ENCODE data around the gene NUP210L.
A peak's percentile ranks its signal among the peaks of the same experiment; 100 is the strongest.

The NUP210L gene

DNA sequence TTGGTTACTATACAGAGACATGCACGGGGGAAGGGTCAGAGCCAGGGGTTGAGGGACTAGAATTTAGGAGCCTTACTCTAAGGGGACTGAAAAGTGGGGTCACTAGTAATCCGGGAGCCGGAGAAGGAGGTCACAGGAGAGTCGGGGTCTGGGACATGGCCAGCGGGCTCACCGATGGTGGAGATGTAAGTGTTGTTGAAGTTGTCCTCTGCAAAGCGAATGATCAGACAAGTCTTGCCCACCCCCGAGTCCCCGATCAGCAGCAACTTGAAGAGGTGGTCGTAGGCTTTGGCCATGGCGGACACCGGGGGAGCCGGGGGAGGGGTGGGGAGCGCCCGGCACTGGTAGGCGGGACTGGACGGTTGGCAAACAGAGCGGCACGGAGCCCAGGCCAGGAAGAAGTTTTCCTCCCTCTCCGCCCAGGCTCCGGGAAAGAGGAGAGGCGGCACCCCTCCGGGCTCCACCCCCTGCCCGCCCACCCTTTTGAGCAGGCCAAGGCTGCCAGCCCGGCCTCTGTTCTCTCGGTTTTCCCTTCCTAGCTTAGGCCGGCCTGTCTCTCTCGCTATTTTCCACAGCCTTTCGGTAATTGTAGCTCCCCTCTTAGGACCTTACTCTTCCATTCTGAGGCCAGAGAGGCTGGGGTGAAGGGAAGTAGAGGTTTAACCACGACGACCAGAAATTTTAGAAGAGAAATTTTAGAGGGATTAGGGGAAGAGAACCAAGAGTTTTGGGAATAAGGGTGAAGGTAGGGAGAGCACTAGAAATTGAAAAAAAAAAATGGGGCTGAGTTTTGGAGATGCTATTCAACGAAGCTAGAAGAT lies 168.7 kb downstream of the NUP210L start, which contains the start of gene RAB13 (continued):
- TF ChIP-seq ZNF335 (tag by site-specific recombination; conservative IDR thresholded peaks at IDR 0.05) (peak; percentile 95), ZNF747 (tag by site-specific recombination; IDR thresholded peaks at IDR 0.05) (no peak), ZNF558 (tag by site-specific recombination; IDR thresholded peaks at IDR 0.05) (no peak), ZNF112 (tag by site-specific recombination; IDR thresholded peaks at IDR 0.05) (no peak), WT1 (tag by site-specific recombination; IDR thresholded peaks at IDR 0.05) (no peak), ZNF626 (tag by site-specific recombination; IDR thresholded peaks at IDR 0.05) (no peak), ZBTB48 (tag by site-specific recombination; IDR thresholded peaks at IDR 0.05) (peak; percentile 71; the same call in 1 of the 2 replicates), ZNF623 (tag by site-specific recombination; IDR thresholded peaks at IDR 0.05) (no peak), SALL2 (tag by site-specific recombination; IDR thresholded peaks at IDR 0.05; ENCODE audit: borderline replicate concordance) (no peak), PRDM1 (tag by site-specific recombination; IDR thresholded peaks at IDR 0.05) (peak; percentile 83; the same call in 1 of the 2 replicates), ZNF302 (tag by site-specific recombination; IDR thresholded peaks at IDR 0.05; ENCODE audit: low read depth) (no peak), ZNF561 (tag by site-specific recombination; IDR thresholded peaks at IDR 0.05; ENCODE audit: borderline replicate concordance) (no peak), KLF1 (tag by site-specific recombination; IDR thresholded peaks at IDR 0.05) (no peak), ZNF514 (tag by site-specific recombination; IDR thresholded peaks at IDR 0.05) (no peak), ZFP3 (tag by site-specific recombination; IDR thresholded peaks at IDR 0.05; ENCODE audit: low read depth) (no peak), SP2 (tag by site-specific recombination; IDR thresholded peaks at IDR 0.05) (peak; percentile 85), ZNF571 (tag by site-specific recombination; IDR thresholded peaks at IDR 0.05) (no peak), GLI4 (tag by site-specific recombination; IDR thresholded peaks at IDR 0.05) (no peak), ZNF624 (tag by site-specific recombination; IDR thresholded peaks at IDR 0.05) (no peak), YY1 (tag by site-specific recombination; IDR thresholded peaks at IDR 0.05) (0 out of 2 replicates have a peak, but pooled peaks have one; percentile 40), KLF8 (tag by site-specific recombination; IDR thresholded peaks at IDR 0.05) (no peak; the same call in 1 of the 2 replicates), GLIS2 (tag by site-specific recombination; IDR thresholded peaks at IDR 0.05) (no peak), ZNF76 (tag by site-specific recombination; IDR thresholded peaks at IDR 0.05; ENCODE audit: borderline replicate concordance, low read depth) (no peak), ZNF223 (tag by site-specific recombination; IDR thresholded peaks at IDR 0.05) (no peak), ZNF791 (tag by site-specific recombination; IDR thresholded peaks at IDR 0.05) (no peak), TCF7L2 (IDR thresholded peaks at IDR 0.05; ENCODE audit: borderline replicate concordance, low read depth, low read length) (no peak)
- TF ChIP-seq, protein P1, sequence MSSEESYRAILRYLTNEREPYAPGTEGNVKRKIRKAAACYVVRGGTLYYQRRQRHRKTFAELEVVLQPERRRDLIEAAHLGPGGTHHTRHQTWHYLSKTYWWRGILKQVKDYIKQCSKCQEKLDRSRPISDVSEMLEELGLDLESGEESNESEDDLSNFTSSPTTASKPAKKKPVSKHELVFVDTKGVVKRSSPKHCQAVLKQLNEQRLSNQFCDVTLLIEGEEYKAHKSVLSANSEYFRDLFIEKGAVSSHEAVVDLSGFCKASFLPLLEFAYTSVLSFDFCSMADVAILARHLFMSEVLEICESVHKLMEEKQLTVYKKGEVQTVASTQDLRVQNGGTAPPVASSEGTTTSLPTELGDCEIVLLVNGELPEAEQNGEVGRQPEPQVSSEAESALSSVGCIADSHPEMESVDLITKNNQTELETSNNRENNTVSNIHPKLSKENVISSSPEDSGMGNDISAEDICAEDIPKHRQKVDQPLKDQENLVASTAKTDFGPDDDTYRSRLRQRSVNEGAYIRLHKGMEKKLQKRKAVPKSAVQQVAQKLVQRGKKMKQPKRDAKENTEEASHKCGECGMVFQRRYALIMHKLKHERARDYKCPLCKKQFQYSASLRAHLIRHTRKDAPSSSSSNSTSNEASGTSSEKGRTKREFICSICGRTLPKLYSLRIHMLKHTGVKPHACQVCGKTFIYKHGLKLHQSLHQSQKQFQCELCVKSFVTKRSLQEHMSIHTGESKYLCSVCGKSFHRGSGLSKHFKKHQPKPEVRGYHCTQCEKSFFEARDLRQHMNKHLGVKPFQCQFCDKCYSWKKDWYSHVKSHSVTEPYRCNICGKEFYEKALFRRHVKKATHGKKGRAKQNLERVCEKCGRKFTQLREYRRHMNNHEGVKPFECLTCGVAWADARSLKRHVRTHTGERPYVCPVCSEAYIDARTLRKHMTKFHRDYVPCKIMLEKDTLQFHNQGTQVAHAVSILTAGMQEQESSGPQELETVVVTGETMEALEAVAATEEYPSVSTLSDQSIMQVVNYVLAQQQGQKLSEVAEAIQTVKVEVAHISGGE (tag by site-specific recombination; conservative IDR thresholded peaks at IDR 0.05; ENCODE audit: low read depth): peak; percentile 28; the same call in 1 of the 2 replicates
- TF ChIP-seq, protein P2, sequence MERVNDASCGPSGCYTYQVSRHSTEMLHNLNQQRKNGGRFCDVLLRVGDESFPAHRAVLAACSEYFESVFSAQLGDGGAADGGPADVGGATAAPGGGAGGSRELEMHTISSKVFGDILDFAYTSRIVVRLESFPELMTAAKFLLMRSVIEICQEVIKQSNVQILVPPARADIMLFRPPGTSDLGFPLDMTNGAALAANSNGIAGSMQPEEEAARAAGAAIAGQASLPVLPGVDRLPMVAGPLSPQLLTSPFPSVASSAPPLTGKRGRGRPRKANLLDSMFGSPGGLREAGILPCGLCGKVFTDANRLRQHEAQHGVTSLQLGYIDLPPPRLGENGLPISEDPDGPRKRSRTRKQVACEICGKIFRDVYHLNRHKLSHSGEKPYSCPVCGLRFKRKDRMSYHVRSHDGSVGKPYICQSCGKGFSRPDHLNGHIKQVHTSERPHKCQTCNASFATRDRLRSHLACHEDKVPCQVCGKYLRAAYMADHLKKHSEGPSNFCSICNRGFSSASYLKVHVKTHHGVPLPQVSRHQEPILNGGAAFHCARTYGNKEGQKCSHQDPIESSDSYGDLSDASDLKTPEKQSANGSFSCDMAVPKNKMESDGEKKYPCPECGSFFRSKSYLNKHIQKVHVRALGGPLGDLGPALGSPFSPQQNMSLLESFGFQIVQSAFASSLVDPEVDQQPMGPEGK (tag by site-specific recombination; IDR thresholded peaks at IDR 0.05): no peak; the same call in 1 of the 2 replicates
- TF ChIP-seq, protein P3, sequence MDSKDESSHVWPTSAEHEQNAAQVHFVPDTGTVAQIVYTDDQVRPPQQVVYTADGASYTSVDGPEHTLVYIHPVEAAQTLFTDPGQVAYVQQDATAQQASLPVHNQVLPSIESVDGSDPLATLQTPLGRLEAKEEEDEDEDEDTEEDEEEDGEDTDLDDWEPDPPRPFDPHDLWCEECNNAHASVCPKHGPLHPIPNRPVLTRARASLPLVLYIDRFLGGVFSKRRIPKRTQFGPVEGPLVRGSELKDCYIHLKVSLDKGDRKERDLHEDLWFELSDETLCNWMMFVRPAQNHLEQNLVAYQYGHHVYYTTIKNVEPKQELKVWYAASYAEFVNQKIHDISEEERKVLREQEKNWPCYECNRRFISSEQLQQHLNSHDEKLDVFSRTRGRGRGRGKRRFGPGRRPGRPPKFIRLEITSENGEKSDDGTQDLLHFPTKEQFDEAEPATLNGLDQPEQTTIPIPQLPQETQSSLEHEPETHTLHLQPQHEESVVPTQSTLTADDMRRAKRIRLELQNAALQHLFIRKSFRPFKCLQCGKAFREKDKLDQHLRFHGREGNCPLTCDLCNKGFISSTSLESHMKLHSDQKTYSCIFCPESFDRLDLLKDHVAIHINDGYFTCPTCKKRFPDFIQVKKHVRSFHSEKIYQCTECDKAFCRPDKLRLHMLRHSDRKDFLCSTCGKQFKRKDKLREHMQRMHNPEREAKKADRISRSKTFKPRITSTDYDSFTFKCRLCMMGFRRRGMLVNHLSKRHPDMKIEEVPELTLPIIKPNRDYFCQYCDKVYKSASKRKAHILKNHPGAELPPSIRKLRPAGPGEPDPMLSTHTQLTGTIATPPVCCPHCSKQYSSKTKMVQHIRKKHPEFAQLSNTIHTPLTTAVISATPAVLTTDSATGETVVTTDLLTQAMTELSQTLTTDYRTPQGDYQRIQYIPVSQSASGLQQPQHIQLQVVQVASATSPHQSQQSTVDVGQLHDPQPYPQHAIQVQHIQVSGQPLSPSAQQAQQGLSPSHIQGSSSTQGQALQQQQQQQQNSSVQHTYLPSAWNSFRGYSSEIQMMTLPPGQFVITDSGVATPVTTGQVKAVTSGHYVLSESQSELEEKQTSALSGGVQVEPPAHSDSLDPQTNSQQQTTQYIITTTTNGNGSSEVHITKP (tag by site-specific recombination; IDR thresholded peaks at IDR 0.05): no peak
- TF ChIP-seq, protein P4, sequence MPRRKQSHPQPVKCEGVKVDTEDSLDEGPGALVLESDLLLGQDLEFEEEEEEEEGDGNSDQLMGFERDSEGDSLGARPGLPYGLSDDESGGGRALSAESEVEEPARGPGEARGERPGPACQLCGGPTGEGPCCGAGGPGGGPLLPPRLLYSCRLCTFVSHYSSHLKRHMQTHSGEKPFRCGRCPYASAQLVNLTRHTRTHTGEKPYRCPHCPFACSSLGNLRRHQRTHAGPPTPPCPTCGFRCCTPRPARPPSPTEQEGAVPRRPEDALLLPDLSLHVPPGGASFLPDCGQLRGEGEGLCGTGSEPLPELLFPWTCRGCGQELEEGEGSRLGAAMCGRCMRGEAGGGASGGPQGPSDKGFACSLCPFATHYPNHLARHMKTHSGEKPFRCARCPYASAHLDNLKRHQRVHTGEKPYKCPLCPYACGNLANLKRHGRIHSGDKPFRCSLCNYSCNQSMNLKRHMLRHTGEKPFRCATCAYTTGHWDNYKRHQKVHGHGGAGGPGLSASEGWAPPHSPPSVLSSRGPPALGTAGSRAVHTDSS (tag by site-specific recombination; IDR thresholded peaks at IDR 0.05): no peak
